GM12878 (cell line): ENCODE measurements around the gene GIGYF2. TPM values are rescaled to one million over a fixed set of nuclear protein-coding genes. Genes with fewer than 3 reads are reported as not detected.

Source experiments
- ATAC-seq: fragments of 200-7000 bp; cut with Tn5 transposase; 3 replicates; pipeline ENCODE4 v1.9.1; 2020; ENCODE audit warnings: mild to moderate bottlenecking, moderate library complexity
- BruUV-seq: library from RNA; stranded (reverse); fragments of 400-500 nt; replicated peaks from 2 replicates; lab custom pipeline; 2021; lab: Mats Ljungman, UMichigan
- CTCF ChIA-PET: fragments of 300-600 bp; sonication (Branson Sonifier 250); formaldehyde crosslinking; extraction: SDS; loops from one replicate; lab custom pipeline; 2021; ENCODE audit warnings: inconsistent platforms; lab: Yijun Ruan, JAX
- POLR2A ChIA-PET: fragments of 350-600 bp; formaldehyde crosslinking; extraction: SDS; loops from one replicate; lab custom pipeline; 2021; ENCODE audit warnings: inconsistent platforms; lab: Charles Lee
- RAD21 ChIA-PET: fragments of 300-600 bp; sonication (Branson Sonifier 250); formaldehyde crosslinking; loops from one replicate; lab custom pipeline; 2023; ENCODE audit warnings: antibody characterized with exemption; ENCODE audit not compliant: unreplicated experiment; lab: Charles Lee
- SMC1A ChIA-PET: fragments of 300-600 bp; sonication (Branson Sonifier 250); formaldehyde crosslinking; loops from one replicate; lab custom pipeline; 2023; ENCODE audit not compliant: unreplicated experiment, uncharacterized antibody; lab: Charles Lee
- DNase-seq: peaks from one replicate; pipeline ENCODE4 v3.0.0-alpha.2; 2011; ENCODE audit warnings: low read depth, low spot score
- FAIRE-seq: peaks from 3 replicates; lab custom pipeline; 2011; peaks lifted over from hg19 to GRCh38; lab: Jason Lieb, UNC
- H2AFZ ChIP-seq: 2 replicates; pipeline ENCODE4 v1.6.0; 2011; ENCODE audit warnings: low read depth, low read length, control low read depth; ENCODE audit not compliant: control insufficient read depth
- H3K27ac ChIP-seq: 2 replicates; pipeline ENCODE4 v1.5.1; 2011; ENCODE audit warnings: control low read depth; ENCODE audit not compliant: control insufficient read depth, insufficient read depth
- H3K27me3 ChIP-seq, 2 experiments: replicated peaks in 1 of 2; 2 replicates each; pipeline versions ENCODE4 v1.6.0 to v1.6.1; 2011; ENCODE audit warnings: low read length in 1 of 2; ENCODE audit not compliant: control insufficient read depth in 2 of 2, insufficient read depth in 2 of 2
- H3K36me3 ChIP-seq, 2 experiments: 2 replicates each; pipeline ENCODE4 v1.5.1; 2011; ENCODE audit warnings: low read length in 1 of 2; ENCODE audit not compliant: control insufficient read depth in 2 of 2, insufficient read depth in 2 of 2
- H3K4me1 ChIP-seq: 2 replicates; pipeline ENCODE4 v1.6.1; 2011; ENCODE audit warnings: mild to moderate bottlenecking, low read length, moderate library complexity, mixed read lengths; ENCODE audit not compliant: control insufficient read depth, insufficient read depth
- H3K4me2 ChIP-seq: 2 replicates; pipeline ENCODE4 v1.6.0; 2011; ENCODE audit warnings: control low read depth; ENCODE audit not compliant: control insufficient read depth, insufficient read depth
- H3K4me3 ChIP-seq: fragments of 200-600 bp; sonication (generic); 2 replicates; pipeline ENCODE4 v1.5.1; 2016
- H3K79me2 ChIP-seq: 2 replicates; pipeline ENCODE4 v1.6.0; 2011; ENCODE audit warnings: low read length; ENCODE audit not compliant: control insufficient read depth, insufficient read depth
- H3K9ac ChIP-seq: 2 replicates; pipeline ENCODE4 v1.8.0; 2011; ENCODE audit warnings: low read length, control low read depth, mixed read lengths; ENCODE audit not compliant: control insufficient read depth, insufficient read depth
- H3K9me3 ChIP-seq: replicated peaks from 3 replicates; pipeline ENCODE4 v1.5.1; 2011; ENCODE audit warnings: mild to moderate bottlenecking, low read length; ENCODE audit not compliant: control insufficient read depth, insufficient read depth
- H4K20me1 ChIP-seq: 2 replicates; pipeline ENCODE4 v1.6.0; 2011; ENCODE audit not compliant: control insufficient read depth, insufficient read depth
- FOS ChIP-seq: IDR thresholded peaks from 3 replicates; pipeline ENCODE4 v1.6.1; 2011; ENCODE audit warnings: borderline replicate concordance; ENCODE audit not compliant: insufficient read length; ENCODE audit errors: extremely low read depth
- KDM1A ChIP-seq: fragments of 200-600 bp; sonication (generic); IDR thresholded peaks from 2 replicates; pipeline ENCODE4 v1.6.1; 2016; ENCODE audit warnings: borderline replicate concordance
- POU2F2 ChIP-seq: IDR thresholded peaks from 3 replicates; pipeline ENCODE4 v1.6.1; 2011; ENCODE audit warnings: low read depth, mild to moderate bottlenecking, low read length, borderline replicate concordance
- RCOR1 ChIP-seq: conservative IDR thresholded peaks from 2 replicates; pipeline ENCODE4 v1.6.1; 2012; ENCODE audit warnings: low read depth, low read length, improper control_type of control experiment
- WGBS: methylation state at CpG from one replicate; pipeline ENCODE4 v1.1.6; 2016; ENCODE audit warnings: low lambda C conversion rate; ENCODE audit not compliant: insufficient replicate concordance, insufficient coverage; ENCODE audit errors: missing lambda C conversion rate; 5-methylcytosine and 5-hydroxymethylcytosine counted together
- in situ Hi-C: fragments of 300-500 bp; cut with MboI; formaldehyde crosslinking; loops from 9 replicates; pipeline ENCODE4 v1.14.3; 2018; ENCODE audit warnings: mixed read lengths
- intact Hi-C: fragments of 100-400 bp; cut with micrococcal nuclease; formaldehyde crosslinking; loops from one replicate; pipeline ENCODE4 v1.14.2; 2022; ENCODE audit not compliant: unreplicated experiment
- polyA plus RNA-seq, 11 experiments: library from polyadenylated mRNA; depleted of rRNA in 4 of 11; unstranded in 6 of 11; stranded (reverse) in 5 of 11; fragments of >200 nt; fragmentation: Nextera tagmentation in 4 of 11; fragmentation: Illumina TruSeq in 1 of 11; extraction: Ambion mirVana in 4 of 11; extraction: Trizol in 1 of 11; gene quantifications; 1 replicate in 1 of 11; 2 replicates in 10 of 11; pipeline versions ENCODE4 v1.2.1 to v1.2.3, GENCODE V29; 2011 to 2016; ENCODE audit warnings: inconsistent platforms in 2 of 11, missing spikeins in 2 of 11, low read depth in 1 of 11
- total RNA-seq, 4 experiments: library from RNA; depleted of rRNA in 3 of 4; stranded (reverse); fragments of >200 nt in 3 of 4; fragmentation: Illumina TruSeq in 1 of 4; extraction: Trizol in 1 of 4; gene quantifications; 2 replicates each; pipeline versions ENCODE4 v1.2.1 to v1.2.3, GENCODE V29; 2013 to 2021
- TF ChIP-seq, protein P1 (sequence below): fragments of 450-650 bp; conservative IDR thresholded peaks from 2 replicates; pipeline ENCODE4 v1.6.1; 2017; ENCODE audit warnings: mild to moderate bottlenecking, moderate library complexity
- TF ChIP-seq, protein P2 (sequence below): fragments of 450-650 bp; IDR thresholded peaks from 2 replicates; pipeline ENCODE4 v1.6.1; 2017; ENCODE audit warnings: mild to moderate bottlenecking, moderate library complexity

GIGYF2 gene
- total and polyA plus RNA-seq, 10 of the 15 experiments (the other 5 are each of a cell fraction or from before 2014, with no cell fraction given), result 12.2 to 47.2 (median 39.0) TPM

DNA sequence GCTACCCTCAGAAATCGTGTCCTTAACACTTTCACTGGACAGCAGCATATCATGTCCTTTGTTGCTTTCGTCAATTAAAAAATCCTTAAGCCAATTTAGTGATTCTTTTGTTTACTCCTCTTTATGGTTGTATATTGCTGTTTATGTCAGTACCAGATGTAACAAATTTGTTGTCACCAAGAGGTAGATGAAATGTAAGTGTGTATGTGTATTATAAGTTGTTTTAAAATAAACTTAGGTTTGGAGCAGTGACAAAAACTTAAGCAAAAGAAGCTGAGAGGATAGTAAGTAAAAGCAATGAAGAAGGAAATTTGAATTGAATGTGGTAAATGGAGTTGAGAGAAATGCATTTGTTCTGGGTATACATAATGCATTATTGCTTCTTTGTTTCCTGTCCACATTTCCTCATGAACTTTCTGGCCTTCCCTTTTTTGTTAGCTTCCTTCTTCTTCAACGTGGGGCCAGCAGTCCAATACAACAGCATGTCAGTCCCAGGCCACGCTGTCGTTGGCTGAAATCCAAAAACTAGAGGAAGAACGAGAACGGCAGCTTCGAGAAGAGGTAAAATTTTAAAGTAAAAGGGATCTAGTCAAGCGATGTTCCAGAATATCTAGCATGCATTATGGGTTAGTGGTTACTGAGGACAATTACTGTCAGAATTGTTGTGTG lies 142.4 kb downstream of the GIGYF2 start:
- Histone ChIP-seq H3K27me3 (no peaks in the 10 kb centered on the region), H3K4me2 (no peak overlapping the region), H3K9me3 (no peaks in the 10 kb centered on the region), H3K4me3 (no peak overlapping the region), H3K27ac (no peak overlapping the region), H3K36me3 (peaks cover 13 to 32% of the 10 kb centered on the region in 2 experiments), H3K4me1 (peaks cover 15% of the 10 kb centered on the region), H3K79me2 (no peaks in the 10 kb centered on the region; the same call in 1 of the 2 replicates), H4K20me1 (no peaks in the 10 kb centered on the region), H2AFZ (no peak overlapping the region), H3K9ac (no peak overlapping the region)
- ChIA-PET CTCF (interaction anchor here (0.6 to 1.1 kb wide), 5 partner anchors 10 to 413 kb away, joined by 3 to 6 read pairs (median 3); partner anchors contain the start of gene ATG16L1), POLR2A (interaction anchor here (0.7 kb wide), 1 partner anchor 64 kb away, joined by 3 read pairs; no protein-coding TSS in a partner anchor), SMC1A (interaction anchor here (1.2 kb wide), 1 partner anchor 221 kb away, joined by 3 read pairs; no protein-coding TSS in a partner anchor), RAD21 (interaction anchor here (1.0 to 1.3 kb wide), 2 partner anchors 81 to 221 kb away, joined by 3 to 4 read pairs; partner anchors contain the start of gene INPP5D)
- in situ Hi-C loops, result no loop called here
- 63% methylated on average over 9 of the region's 9 CpGs for WGBS
- DNase-seq (no peak), FAIRE-seq (peak; percentile 27), ATAC-seq (no peak)
- no TSS peak for BruUV-seq
- TF ChIP-seq POU2F2 (no peak), RCOR1 (no peak), FOS (no peak), KDM1A (no peak)
- TF ChIP-seq, protein P1, sequence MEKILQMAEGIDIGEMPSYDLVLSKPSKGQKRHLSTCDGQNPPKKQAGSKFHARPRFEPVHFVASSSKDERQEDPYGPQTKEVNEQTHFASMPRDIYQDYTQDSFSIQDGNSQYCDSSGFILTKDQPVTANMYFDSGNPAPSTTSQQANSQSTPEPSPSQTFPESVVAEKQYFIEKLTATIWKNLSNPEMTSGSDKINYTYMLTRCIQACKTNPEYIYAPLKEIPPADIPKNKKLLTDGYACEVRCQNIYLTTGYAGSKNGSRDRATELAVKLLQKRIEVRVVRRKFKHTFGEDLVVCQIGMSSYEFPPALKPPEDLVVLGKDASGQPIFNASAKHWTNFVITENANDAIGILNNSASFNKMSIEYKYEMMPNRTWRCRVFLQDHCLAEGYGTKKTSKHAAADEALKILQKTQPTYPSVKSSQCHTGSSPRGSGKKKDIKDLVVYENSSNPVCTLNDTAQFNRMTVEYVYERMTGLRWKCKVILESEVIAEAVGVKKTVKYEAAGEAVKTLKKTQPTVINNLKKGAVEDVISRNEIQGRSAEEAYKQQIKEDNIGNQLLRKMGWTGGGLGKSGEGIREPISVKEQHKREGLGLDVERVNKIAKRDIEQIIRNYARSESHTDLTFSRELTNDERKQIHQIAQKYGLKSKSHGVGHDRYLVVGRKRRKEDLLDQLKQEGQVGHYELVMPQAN, result no peak
- TF ChIP-seq, protein P2, sequence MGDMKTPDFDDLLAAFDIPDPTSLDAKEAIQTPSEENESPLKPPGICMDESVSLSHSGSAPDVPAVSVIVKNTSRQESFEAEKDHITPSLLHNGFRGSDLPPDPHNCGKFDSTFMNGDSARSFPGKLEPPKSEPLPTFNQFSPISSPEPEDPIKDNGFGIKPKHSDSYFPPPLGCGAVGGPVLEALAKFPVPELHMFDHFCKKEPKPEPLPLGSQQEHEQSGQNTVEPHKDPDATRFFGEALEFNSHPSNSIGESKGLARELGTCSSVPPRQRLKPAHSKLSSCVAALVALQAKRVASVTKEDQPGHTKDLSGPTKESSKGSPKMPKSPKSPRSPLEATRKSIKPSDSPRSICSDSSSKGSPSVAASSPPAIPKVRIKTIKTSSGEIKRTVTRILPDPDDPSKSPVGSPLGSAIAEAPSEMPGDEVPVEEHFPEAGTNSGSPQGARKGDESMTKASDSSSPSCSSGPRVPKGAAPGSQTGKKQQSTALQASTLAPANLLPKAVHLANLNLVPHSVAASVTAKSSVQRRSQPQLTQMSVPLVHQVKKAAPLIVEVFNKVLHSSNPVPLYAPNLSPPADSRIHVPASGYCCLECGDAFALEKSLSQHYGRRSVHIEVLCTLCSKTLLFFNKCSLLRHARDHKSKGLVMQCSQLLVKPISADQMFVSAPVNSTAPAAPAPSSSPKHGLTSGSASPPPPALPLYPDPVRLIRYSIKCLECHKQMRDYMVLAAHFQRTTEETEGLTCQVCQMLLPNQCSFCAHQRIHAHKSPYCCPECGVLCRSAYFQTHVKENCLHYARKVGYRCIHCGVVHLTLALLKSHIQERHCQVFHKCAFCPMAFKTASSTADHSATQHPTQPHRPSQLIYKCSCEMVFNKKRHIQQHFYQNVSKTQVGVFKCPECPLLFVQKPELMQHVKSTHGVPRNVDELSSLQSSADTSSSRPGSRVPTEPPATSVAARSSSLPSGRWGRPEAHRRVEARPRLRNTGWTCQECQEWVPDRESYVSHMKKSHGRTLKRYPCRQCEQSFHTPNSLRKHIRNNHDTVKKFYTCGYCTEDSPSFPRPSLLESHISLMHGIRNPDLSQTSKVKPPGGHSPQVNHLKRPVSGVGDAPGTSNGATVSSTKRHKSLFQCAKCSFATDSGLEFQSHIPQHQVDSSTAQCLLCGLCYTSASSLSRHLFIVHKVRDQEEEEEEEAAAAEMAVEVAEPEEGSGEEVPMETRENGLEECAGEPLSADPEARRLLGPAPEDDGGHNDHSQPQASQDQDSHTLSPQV, result no peak
- intact Hi-C loops, result no loop called here
